IPS-20b (cell line): ENCODE data around the gene SRSF10.
"Not testable (repeated sequence)": the region's sequence is repeated elsewhere in the genome, so short reads cannot be mapped to it uniquely, and the experiment has no call there.

Experiments
- H3K27ac ChIP-seq: one replicate; pipeline ENCODE4 v1.5.1; 2013; ENCODE audit warnings: low read length
- H3K27me3 ChIP-seq: 2 replicates; pipeline ENCODE4 v1.6.1; 2013; ENCODE audit warnings: mild to moderate bottlenecking, low read length, inconsistent platforms; ENCODE audit not compliant: insufficient read depth
- H3K36me3 ChIP-seq: 2 replicates; pipeline ENCODE4 v1.6.1; 2013; ENCODE audit warnings: low read depth, mild to moderate bottlenecking, inconsistent platforms, low read length, moderate library complexity; ENCODE audit not compliant: insufficient read depth
- H3K4me1 ChIP-seq: 2 replicates; pipeline ENCODE4 v1.6.1; 2013; ENCODE audit warnings: mild to moderate bottlenecking, control low read depth, inconsistent platforms, low read length, moderate library complexity; ENCODE audit not compliant: insufficient read depth
- H3K4me3 ChIP-seq: 2 replicates; pipeline ENCODE4 v1.5.1; 2013; ENCODE audit warnings: mild to moderate bottlenecking, low read length, inconsistent platforms
- H3K9ac ChIP-seq: 2 replicates; pipeline ENCODE4 v1.6.1; 2013; ENCODE audit warnings: low read depth, mild to moderate bottlenecking, inconsistent platforms, low read length, moderate library complexity
- H3K9me3 ChIP-seq: 2 replicates; pipeline ENCODE4 v1.6.1; 2013; ENCODE audit warnings: mild to moderate bottlenecking, low read depth, low read length, inconsistent platforms; ENCODE audit not compliant: insufficient read depth

SRSF10 gene

DNA sequence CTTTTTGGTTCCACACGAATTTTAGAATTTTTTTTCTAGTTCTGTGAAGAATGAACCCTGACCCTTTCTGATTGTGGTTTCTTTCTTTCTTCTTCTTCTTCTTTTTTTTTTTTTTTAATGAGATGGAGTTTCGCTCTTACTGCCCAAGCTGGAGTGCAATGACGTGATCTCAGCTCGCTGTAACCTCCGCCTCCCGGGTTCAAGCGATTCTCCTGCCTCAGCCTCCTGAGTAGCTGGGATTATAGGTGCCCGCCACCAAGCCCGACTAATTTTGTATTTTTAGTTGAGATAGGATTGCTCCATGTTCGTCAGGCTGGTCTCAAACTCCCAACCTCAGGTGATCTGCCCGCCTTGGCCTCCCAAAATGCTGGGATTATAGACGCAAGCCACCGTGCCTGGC lies 11.9 kb upstream of the SRSF10 start:
- not testable (repeated sequence) for H3K9ac ChIP-seq, H3K9me3 ChIP-seq, H3K36me3 ChIP-seq, H3K4me3 ChIP-seq, H3K4me1 ChIP-seq, H3K27ac ChIP-seq, H3K27me3 ChIP-seq

DNA sequence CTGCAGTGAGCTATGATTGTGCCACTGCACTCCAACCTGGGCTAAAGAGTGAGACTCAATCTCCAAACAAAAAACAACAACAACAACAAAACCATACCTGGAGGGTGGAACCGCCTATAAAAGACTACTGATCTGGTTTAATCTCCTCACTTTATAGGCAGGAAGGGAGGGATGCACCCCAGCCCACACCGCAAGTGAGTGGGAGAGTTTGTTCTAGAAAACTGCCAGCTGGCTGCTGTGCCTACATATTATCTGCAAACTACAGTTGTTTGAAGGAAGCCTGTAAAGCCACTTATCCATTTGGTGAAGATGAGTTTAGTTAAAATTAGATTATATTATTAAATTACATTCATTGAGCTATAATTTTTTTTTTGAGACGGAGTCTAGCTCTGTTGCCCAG lies 9.1 kb upstream of the SRSF10 start:
- Histone ChIP-seq H3K36me3 (no peaks in the 10 kb centered on the region), H3K27ac (no peak overlapping the region), H3K9me3 (no peaks in the 10 kb centered on the region), H3K4me1 (no peaks in the 10 kb centered on the region), H3K4me3 (no peak overlapping the region), H3K9ac (no peak overlapping the region), H3K27me3 (no peaks in the 10 kb centered on the region)

DNA sequence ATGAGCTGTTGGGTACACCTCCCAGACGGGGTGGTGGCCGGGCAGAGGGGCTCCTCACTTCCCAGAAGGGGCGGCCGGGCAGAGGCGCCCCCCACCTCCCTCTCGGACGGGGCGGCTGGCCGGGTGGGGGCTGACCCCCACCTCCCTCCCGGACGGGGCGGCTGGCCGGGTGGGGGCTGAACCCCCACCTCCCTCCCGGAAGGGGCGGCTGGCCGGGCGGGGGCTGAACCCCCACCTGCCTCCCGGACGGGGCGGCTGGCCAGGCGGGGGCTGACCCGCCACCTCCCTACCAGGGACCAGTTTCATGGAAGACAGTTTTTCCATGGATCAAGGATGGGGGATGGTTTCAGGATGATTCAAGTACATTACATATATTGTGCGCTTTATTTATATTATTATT lies 6.9 kb upstream of the SRSF10 start:
- H3K4me3 ChIP-seq, H3K36me3 ChIP-seq, H3K9me3 ChIP-seq, H3K27ac ChIP-seq, H3K4me1 ChIP-seq, H3K9ac ChIP-seq, H3K27me3 ChIP-seq: not testable (repeated sequence)

DNA sequence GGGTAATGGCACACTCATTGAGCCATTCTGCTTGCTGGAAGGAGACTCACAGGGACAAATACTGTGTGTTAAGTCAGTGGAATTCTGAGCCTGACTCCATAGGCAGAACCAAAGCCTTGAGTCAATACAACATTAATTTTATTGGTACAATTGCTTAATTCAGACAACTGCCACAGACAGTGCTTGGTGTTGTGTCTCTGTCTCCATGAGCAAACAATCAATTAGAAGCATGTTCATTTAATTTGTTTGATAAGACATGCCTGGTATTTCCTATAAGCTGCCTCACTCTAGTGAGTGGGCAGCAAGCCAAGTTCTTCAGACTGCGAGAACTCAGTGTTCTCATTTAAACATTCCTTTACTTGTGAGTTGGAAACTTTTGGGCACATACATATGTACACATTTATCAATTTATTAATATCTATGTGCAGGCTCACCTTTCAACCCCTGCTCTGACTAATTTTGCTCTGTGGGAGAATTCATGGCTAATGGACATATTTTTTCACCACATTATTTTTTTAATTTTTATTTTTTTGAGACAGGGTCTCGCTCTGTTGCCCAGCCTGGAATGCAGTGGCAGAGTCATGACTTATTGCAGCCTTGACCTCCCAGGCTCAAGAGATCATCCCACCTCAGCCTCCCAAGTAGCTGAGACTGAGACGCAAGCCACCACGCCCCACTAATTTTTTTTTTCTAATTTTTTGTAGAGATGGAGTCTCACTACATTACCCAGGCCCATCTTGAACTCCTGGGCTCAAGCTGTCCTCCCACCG lies 4.5 kb upstream of the SRSF10 start:
- no peak overlapping the region for H3K27ac ChIP-seq
- no peak overlapping the region for H3K4me3 ChIP-seq
- peaks cover 6% of the 10 kb centered on the region; the same call in 1 of the 2 replicates for H3K4me1 ChIP-seq
- no peaks in the 10 kb centered on the region for H3K27me3 ChIP-seq
- H3K9me3 ChIP-seq = no peaks in the 10 kb centered on the region
- no peaks in the 10 kb centered on the region for H3K36me3 ChIP-seq
- no peak overlapping the region for H3K9ac ChIP-seq

DNA sequence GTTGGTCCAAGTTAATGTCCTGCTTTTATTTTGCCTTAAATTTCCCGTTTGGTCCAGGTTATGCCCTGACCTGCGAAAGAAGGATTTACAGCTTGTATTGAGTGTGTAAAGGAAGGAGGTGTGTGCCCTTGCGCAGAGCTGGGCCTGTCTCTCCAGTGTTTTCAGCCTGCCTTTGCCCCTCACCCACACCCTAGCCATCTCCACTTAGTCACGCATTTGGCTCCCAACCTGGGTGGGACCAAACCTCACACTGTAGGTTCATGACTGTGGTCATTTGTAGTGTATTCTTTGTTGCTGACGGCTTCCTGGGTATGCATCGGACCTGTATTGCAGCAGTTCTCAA lies 572 bp upstream of the SRSF10 start:
- Histone ChIP-seq H3K9me3 (no peaks in the 10 kb centered on the region), H3K27me3 (no peaks in the 10 kb centered on the region), H3K4me1 (peaks cover 13% of the 10 kb centered on the region; the same call in 1 of the 2 replicates), H3K4me3 (peak overlapping the region; percentile 39), H3K9ac (peak overlapping the region; percentile 94), H3K27ac (peak overlapping the region; percentile 78), H3K36me3 (peaks cover 31% of the 10 kb centered on the region)

DNA sequence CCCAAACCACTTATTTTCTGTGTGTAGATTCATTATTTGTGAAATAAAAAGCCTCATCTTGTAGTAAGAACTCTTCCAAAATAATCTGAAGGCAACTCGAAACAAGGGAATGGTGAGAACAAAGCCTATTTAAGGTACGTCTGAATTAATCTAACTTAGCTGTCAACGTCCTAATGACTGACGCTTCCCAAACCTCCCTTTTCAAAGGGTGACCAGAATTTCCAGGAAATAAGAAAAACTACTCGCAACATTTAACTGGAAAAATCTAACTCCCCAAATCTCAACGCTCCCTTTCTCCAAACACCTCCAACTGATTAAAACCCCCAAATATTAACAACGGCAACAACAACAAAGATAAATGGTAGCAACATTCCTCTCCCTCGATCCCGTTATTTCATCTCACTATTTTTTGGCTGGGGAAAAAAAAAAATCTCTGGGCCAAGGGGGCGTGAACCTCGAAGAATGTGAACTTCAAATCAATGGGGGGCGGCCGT lies 693 bp downstream of the SRSF10 start:
- Histone ChIP-seq H3K4me1 (peaks cover 13% of the 10 kb centered on the region; the same call in 1 of the 2 replicates), H3K36me3 (peaks cover 44% of the 10 kb centered on the region), H3K27ac (peak overlapping the region; percentile 78), H3K9ac (peak overlapping the region; percentile 94), H3K27me3 (no peaks in the 10 kb centered on the region), H3K9me3 (no peaks in the 10 kb centered on the region), H3K4me3 (peak overlapping the region; percentile 100)

DNA sequence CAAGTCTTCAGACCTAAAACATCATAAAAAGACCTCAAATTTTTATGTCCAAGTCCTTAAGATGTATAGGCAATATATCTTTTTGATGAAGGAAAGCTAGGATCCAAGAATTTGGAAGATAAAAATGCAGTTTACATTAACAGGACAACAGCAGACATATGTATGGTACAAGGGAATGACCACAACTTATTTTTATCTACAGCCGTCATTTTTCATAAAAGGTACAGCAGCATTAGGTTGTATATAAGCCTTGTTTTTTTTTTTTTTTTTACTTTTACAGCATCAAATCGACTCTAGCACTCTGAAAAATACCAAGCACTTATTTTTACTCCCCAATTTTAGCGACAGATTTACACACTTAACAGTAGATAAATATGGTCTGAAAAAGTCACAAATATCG lies 1.3 kb downstream of the SRSF10 start:
- Histone ChIP-seq H3K4me1 (peaks cover 13% of the 10 kb centered on the region; the same call in 1 of the 2 replicates), H3K36me3 (peaks cover 50% of the 10 kb centered on the region), H3K9me3 (no peaks in the 10 kb centered on the region), H3K9ac (peak overlapping the region; percentile 94), H3K4me3 (peak overlapping the region; percentile 100), H3K27ac (peak overlapping the region; percentile 78), H3K27me3 (no peaks in the 10 kb centered on the region)

DNA sequence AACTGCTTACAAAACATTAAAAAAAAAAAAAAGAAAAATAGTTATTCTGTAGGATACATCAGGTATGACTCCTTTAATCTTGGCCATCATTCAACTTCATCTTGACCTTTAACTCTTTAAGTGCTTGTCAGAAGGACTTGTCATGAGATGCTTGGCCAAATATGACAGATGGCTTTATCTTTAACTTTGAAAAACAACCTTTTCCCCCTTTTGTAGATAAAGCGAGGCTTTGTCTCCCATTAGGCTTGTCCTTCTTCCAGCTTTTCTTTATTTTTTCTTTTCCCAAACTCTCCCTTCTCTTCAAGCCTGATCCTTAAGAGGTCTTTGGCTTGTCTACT lies 2.3 kb downstream of the SRSF10 start:
- peaks cover 13% of the 10 kb centered on the region; the same call in 1 of the 2 replicates for H3K4me1 ChIP-seq
- H3K4me3 ChIP-seq = peak overlapping the region; percentile 100
- H3K27ac ChIP-seq = no peak overlapping the region
- H3K27me3 ChIP-seq = no peaks in the 10 kb centered on the region
- peaks cover 60% of the 10 kb centered on the region for H3K36me3 ChIP-seq
- H3K9me3 ChIP-seq = no peaks in the 10 kb centered on the region
- peak overlapping the region; percentile 94; the same call in 1 of the 2 replicates for H3K9ac ChIP-seq

DNA sequence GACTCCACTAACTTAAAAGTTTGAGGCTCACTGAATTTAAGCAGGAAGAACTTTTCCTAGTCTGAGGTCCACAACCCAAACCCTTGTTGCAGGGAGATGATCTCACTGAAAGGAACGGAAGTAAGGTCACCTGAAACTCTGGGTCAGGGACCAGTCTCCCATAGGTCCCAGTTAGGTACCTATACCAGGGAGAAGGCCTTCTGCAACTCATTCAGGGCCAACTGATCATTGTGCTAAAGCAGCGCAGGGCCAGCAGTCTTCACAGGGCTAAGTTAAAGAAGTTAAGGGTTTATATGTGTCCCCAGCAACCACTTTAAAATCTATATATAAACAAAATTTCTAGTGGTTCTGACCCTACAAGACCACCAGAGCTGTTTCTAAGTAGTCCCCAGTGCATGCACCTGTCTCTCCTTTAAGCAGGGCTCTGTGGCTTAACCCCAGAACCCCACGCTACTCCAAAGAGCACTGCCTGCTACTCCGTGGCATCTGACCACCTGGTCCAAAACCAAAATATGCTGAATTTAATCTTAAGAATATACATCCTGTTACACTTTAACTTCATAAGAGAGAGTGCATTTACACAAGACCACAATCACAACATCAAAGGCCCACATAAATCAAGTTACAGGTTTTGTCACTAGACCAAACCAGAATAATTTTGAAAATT lies 2.8 kb downstream of the SRSF10 start:
- H3K9ac ChIP-seq = peak overlapping the region; percentile 51; the same call in 1 of the 2 replicates
- no peak overlapping the region for H3K27ac ChIP-seq
- no peaks in the 10 kb centered on the region for H3K9me3 ChIP-seq
- no peaks in the 10 kb centered on the region for H3K27me3 ChIP-seq
- peaks cover 63% of the 10 kb centered on the region for H3K36me3 ChIP-seq
- H3K4me1 ChIP-seq = peaks cover 13% of the 10 kb centered on the region; the same call in 1 of the 2 replicates
- H3K4me3 ChIP-seq = peak overlapping the region; percentile 100; the same call in 1 of the 2 replicates

DNA sequence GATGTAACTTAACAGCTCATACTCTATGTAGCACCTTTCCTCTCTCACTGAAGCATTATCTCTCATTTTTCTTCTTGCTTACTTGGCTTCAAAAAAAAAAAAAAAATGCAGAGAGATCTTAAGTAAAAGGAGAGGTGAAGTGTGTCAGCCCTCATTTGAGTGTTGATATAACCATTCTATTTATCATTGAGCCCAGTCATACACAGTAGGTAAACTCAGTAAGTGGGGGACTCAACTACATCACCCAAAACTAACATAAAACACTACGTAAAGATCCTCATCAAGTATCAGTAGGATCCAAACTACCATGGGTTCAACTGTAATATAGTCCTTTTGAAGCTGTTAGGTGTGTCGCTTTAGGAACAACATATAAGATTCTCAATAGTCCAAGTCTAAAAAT lies 12.3 kb downstream of the SRSF10 start:
- Histone ChIP-seq H3K4me1 (no peaks in the 10 kb centered on the region), H3K4me3 (no peak overlapping the region), H3K9ac (no peak overlapping the region), H3K27ac (no peak overlapping the region), H3K36me3 (peaks cover 98% of the 10 kb centered on the region), H3K27me3 (no peaks in the 10 kb centered on the region), H3K9me3 (no peaks in the 10 kb centered on the region)

DNA sequence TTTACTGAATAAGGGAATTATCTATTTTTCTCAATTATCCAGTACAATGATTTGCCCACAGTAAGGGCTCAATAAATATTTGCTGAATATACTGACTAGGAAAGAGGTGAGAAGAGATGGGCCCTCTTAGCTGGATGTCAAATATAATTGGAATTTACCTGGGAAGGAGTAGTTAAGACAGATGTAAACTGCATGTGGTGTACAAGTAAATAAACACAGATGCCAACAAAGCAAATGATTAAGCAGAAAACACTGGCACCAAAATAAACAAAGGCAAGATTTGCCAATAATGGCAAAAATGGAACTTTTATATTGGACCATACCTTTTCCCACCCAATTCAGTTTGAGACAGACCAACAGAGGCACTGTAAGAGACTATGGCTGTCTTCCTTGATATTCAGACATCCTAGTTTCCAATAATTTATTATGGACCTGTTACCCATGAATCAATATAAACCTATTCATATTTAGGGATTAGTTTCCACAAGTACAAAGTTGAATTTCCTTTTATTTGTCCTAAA lies 13.1 kb downstream of the SRSF10 start:
- Histone ChIP-seq H3K9ac (no peak overlapping the region), H3K36me3 (peaks cover 94% of the 10 kb centered on the region), H3K27me3 (no peaks in the 10 kb centered on the region), H3K4me3 (no peak overlapping the region), H3K27ac (no peak overlapping the region), H3K4me1 (no peaks in the 10 kb centered on the region), H3K9me3 (no peaks in the 10 kb centered on the region)
